Islet of Langerhans (tissue), 1 donor: Measurements from ENCODE around the gene CHI3L1.

Experiments used
- FAIRE-seq: peaks from one replicate; lab custom pipeline; 2011; peaks lifted over from hg19 to GRCh38; lab: Jason Lieb, UNC

The CHI3L1 gene

DNA sequence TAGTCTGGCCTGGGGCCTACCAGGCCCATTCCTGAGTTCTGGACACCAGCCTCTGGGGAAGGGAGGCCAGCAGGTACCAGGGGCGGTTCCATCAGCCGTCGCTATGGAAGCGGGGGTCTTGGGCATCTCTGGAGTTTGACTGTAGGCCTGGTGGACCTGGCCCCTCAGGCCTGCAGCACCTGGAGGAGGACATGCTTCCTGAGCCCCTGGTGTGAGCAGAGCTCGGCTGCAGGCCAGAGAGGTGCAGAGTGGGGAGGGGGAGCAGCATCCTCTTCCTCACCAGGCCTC lies 18.6 kb downstream of the CHI3L1 start:
- no peak for FAIRE-seq

DNA sequence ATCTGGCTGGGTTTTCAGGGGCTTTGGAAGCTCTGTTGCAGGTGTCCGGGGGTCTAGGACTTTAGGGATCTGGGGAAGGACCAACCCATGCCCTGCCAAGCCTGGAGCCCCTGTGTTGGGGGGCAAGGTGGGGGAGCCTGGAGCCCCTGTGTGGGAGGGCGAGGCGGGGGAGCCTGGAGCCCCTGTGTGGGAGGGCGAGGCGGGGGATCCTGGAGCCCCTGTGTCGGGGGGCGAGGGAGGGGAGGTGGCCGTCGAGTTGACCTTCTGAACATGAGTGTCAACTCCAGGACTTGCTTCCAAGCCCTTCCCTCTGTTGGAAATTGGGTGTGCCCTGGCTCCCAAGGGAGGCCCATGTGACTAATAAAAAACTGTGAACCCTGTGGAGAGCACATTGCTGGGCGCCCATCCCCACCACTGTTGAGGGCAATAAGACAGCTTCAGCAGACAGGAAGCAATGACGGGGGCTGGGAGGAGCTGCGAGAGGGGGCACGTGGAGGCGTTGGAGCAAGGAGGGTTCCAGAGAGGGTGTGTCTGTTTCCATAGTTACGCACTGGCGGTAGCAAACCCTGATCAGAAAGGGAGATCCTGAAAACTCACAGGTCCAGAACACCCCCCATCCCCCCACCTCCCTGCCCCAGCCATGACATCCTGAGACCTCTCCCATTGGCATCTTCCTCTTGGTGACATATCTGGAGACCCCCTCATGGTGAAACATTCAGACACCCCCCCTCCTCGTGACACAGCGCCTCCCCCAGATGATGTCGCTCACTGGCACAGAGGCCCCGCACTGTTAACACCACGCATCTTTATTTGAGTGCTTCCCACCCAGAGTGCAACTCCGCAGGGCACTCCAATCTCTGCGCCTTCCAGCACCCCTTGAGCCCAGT lies 19.2 kb downstream of the CHI3L1 start:
- no peak for FAIRE-seq

GRCh38 chr1:203166192-203166940 lies 20.1 kb downstream of the CHI3L1 start:
- no peak for FAIRE-seq

- FAIRE-seq: no peak
Observed at GRCh38 chr1:203165800-203166161, 20.7 kb downstream of the CHI3L1 start.

DNA sequence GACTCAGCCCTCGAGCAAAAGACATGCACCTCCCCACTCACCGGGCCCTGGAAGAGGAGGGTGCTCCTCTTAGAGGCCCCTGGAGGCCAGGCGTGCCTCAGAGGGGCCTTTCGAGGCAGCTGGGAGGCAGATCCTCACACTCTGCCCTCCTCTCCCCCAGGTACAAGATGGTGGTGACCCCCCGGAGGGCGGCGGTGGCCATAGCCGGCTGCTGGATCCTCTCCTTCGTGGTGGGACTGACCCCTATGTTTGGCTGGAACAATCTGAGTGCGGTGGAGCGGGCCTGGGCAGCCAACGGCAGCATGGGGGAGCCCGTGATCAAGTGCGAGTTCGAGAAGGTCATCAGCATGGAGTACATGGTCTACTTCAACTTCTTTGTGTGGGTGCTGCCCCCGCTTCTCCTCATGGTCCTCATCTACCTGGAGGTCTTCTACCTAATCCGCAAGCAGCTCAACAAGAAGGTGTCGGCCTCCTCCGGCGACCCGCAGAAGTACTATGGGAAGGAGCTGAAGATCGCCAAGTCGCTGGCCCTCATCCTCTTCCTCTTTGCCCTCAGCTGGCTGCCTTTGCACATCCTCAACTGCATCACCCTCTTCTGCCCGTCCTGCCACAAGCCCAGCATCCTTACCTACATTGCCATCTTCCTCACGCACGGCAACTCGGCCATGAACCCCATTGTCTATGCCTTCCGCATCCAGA lies 21.3 kb downstream of the CHI3L1 start:
- no peak for FAIRE-seq

- FAIRE-seq: no peak
Observed at GRCh38 chr1:203163891-203164635, 22.4 kb downstream of the CHI3L1 start.

DNA sequence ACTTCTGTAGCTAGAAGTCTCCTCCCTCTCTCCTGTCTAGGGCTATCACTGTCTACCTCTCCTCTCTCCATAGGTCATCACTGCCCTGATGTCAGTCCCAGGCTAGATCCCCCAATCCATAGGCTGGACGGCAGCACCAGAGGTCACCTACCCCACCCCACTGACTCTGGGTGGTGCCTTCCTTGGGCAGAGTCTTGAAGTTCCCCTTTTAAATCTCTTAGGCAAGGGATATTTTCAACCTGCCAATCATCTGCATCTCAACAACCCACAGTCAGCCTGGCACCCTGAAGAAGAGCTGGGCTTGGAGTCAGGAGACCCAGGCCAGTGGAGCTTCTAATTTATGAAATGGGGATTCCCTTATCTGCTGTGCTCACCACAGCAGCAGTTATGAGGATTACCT lies 24.1 kb downstream of the CHI3L1 start:
- no peak for FAIRE-seq

- no peak for FAIRE-seq
Observed at GRCh38 chr1:203161703-203162102, 24.8 kb downstream of the CHI3L1 start.

- FAIRE-seq: no peak
Observed at GRCh38 chr1:203161175-203161574, 25.3 kb downstream of the CHI3L1 start.

- no peak for FAIRE-seq
Observed at GRCh38 chr1:203159844-203160243, 26.7 kb downstream of the CHI3L1 start.

GRCh38 chr1:203158960-203159665 lies 27.4 kb downstream of the CHI3L1 start:
- FAIRE-seq: no peak

DNA sequence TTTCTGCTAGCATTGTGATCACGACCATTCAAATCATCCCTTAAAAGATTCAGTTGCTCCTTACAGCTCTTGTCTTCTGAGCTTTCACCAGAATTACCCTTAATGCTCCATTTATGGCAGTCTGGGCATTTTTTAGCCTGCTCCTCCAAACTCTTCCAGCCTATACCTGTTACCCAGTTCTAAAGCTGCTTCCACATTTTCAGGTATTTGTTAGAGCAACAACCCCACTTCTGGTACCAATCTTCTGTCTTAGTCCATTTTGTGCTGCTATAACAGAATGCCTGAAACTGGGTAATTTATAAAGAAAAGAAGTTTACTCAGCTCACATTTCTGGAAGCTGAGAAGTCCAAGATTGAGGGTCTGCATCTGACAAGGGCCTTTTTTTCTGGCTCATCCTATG lies 28.1 kb downstream of the CHI3L1 start:
- no peak for FAIRE-seq

GRCh38 chr1:203156280-203156679 lies 30.2 kb downstream of the CHI3L1 start:
- no peak for FAIRE-seq

DNA sequence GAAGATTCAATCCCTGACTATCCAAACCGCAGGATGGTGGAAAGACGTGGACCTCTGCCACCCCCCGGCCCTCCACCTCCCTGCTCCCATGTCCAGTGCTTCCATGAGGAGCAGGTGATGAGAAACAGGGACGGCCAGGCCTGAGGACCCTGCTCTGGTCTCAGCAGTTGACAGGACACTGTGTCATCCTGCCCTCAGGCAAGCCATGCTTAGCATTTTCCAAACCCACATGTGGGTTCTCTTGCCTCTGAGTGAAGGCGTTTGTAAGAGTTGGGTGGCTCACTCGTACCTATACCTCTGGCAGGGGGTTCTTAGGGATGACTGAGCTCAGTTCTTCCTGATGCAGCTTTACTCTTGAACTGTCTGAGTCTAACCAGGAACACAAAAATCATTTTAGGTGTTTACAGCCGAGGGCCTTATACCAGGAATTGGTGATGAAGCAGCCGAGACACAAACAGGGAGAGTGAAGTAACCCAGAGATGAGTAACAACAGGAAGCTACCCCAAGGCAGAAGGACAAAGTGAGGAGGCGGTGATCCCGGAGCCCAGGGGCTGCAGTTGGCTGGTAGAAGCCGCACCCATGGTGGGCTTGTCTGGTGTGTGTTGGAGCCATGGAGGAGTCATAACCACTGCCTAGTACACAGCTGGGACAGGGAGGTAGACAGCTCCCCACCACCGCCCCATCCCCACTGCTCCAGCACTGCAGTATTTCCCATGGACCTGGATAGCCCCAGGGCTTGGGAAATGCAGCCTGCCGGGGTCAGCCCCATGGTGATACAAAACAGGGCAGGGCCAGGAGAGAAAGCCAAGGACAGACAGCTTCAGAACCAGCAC lies 32.3 kb downstream of the CHI3L1 start:
- FAIRE-seq: no peak

GRCh38 chr1:203153051-203153988 lies 33.2 kb downstream of the CHI3L1 start:
- FAIRE-seq: no peak

DNA sequence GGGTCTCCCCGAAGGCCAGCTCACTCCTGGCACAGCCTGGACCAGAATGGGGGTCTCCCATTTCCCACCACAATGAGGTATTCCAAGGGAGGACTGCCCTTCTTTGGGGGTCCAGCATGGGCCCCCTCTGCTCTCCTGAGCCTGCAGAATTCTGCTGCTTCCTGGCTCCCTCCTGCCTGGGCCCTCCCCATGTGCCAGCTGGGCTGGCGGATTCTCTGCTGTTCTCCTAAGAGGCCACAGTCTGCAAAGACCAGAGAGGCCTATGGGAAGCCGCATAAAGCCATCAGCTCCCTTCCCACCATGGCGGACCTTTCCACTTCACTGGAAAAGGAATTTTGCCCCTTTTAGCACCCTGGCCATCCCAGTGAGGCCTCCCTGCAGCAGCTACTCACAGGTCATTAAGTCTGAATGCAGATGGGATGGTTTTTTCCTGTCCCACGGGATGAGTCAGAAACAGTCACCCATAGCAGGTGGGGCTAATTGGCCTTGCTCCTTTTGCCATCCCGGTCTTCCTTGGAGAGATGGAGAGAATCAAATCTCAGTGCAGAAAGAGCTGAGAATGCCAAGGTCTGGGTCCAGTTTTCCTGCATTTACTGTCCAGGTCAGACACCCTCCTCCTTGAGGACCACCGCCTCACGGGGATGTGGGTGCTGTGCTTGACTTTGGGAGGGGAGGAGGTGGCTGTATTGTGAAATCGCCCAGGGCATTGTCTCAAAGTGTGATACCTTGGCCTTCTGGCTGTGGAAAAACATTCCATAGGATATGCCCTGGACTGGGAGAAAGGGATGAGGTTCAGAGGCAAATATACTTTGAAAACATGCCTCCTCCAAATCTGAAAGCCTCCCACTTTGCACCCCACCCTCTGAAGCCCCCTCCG lies 34.1 kb downstream of the CHI3L1 start:
- no peak for FAIRE-seq

DNA sequence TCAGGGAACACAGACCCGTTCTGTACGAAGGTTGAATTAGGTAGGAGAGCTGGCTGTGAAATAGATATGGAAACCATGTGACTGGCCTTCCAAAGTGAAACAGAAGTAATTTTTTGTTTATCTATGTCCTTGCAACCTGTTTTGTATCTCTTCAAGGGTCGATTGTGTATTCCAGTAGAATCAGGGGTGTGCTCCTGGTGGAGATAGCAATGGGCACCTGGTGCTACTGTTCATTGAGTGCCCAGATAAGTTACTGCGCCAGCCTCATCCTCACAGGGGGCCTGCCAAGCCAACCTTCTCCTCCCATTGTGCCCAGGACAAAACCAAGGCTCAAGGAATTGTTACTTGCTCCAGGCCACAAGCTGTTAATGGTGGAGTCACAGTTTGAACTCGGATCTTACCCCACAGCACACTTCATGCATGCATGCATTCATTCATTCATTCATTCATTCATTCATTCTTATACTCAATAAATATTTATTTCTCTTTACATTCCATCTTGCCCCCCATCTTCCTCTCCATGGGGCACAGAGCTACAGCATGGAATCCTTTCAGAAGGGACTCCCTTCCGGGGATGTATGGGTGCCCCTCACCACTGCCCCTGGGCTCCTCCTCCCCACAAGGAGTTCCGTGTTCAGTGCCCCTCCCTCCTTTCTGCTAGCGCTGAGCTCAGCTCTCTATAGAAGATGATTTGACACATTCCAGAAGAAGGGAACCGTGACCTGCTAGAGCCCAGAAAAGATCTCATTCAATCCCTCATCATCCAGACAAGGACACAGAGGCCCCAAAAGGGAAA lies 34.9 kb downstream of the CHI3L1 start:
- no peak for FAIRE-seq
